HepG2 (cell line): Measurements from ENCODE around the gene PYGB. TPM values are rescaled to one million over a fixed set of nuclear protein-coding genes. Genes with fewer than 3 reads are reported as not detected.

ENCODE experiments used
- ATAC-seq: fragments of 200-7000 bp; cut with Tn5 transposase; 3 replicates; pipeline ENCODE4 v1.9.1; 2020; ENCODE audit warnings: mild to moderate bottlenecking, moderate library complexity
- BruUV-seq: library from RNA; stranded (reverse); fragments of 400-500 nt; replicated peaks from 2 replicates; lab custom pipeline; 2021; lab: Mats Ljungman, UMichigan
- CTCF ChIA-PET: fragments of 300-600 bp; formaldehyde crosslinking; extraction: SDS; loops from one replicate; lab custom pipeline; 2021; ENCODE audit warnings: low total read pairs, inconsistent platforms, low intra/inter-chr PET ratio; lab: Yijun Ruan, JAX
- POLR2A ChIA-PET: fragments of 350-600 bp; sonication (Branson Sonifier 250); formaldehyde crosslinking; loops from one replicate; lab custom pipeline; 2020; ENCODE audit warnings: antibody characterized with exemption, inconsistent platforms; lab: Yijun Ruan, JAX
- DNase-seq: peaks from one replicate; pipeline ENCODE4 v3.0.0-alpha.2; 2015; ENCODE audit warnings: low spot score
- FAIRE-seq: peaks from 3 replicates; lab custom pipeline; 2011; peaks lifted over from hg19 to GRCh38; lab: Jason Lieb, UNC
- H2AFZ ChIP-seq: one replicate; pipeline ENCODE4 v1.6.1; 2011; ENCODE audit warnings: low read length, inconsistent platforms
- H3K27ac ChIP-seq: fragments of 300-600 bp; 3 replicates; pipeline ENCODE4 v1.8.0; 2011; ENCODE audit warnings: mixed run types, mild to moderate bottlenecking, mixed read lengths, low read length, inconsistent platforms; ENCODE audit not compliant: insufficient read depth; ENCODE audit errors: extremely low read length
- H3K27me3 ChIP-seq, 2 experiments: fragments of 200-600 bp in 1 of 2; 2 replicates in 1 of 2; 3 replicates in 1 of 2; pipeline versions ENCODE4 v1.6.0 to v1.8.0; 2011; ENCODE audit warnings: low read length in 2 of 2, mild to moderate bottlenecking in 2 of 2, moderate library complexity in 2 of 2, inconsistent platforms in 1 of 2; ENCODE audit not compliant: insufficient read depth in 2 of 2, control insufficient read depth in 1 of 2
- H3K36me3 ChIP-seq, 2 experiments: fragments of 200-600 bp in 1 of 2; replicated peaks in 1 of 2; 2 replicates in 1 of 2; 3 replicates in 1 of 2; pipeline versions ENCODE4 v1.5.1 to v1.8.0; 2011; ENCODE audit warnings: low read length in 2 of 2, inconsistent platforms in 1 of 2; ENCODE audit not compliant: insufficient read depth in 2 of 2, control insufficient read depth in 1 of 2
- H3K4me1 ChIP-seq: 2 replicates; pipeline ENCODE4 v1.5.1; 2012; ENCODE audit warnings: low read length, inconsistent platforms; ENCODE audit not compliant: insufficient read depth
- H3K4me2 ChIP-seq: 2 replicates; pipeline ENCODE4 v1.6.0; 2011; ENCODE audit warnings: low read depth, low read length, inconsistent platforms
- H3K4me3 ChIP-seq, 3 experiments: fragments of 200-600 bp in 1 of 3; sonication (generic), shearing (Covaris generic) in 1 of 3; replicated peaks in 1 of 3; 2 replicates each; pipeline ENCODE4 v1.5.1; 2011 to 2016; ENCODE audit warnings: low read length in 3 of 3, inconsistent platforms in 2 of 3, low read depth in 2 of 3, mild to moderate bottlenecking in 2 of 3, control low read depth in 1 of 3, mixed read lengths in 1 of 3; ENCODE audit not compliant: insufficient read depth in 1 of 3
- H3K79me2 ChIP-seq: one replicate; pipeline ENCODE4 v1.6.1; 2011; ENCODE audit warnings: low read length, inconsistent platforms; ENCODE audit not compliant: insufficient read depth
- H3K9ac ChIP-seq: 2 replicates; pipeline ENCODE4 v1.6.0; 2011; ENCODE audit warnings: mild to moderate bottlenecking, low read depth, low read length, inconsistent platforms; ENCODE audit not compliant: insufficient read depth
- H3K9me3 ChIP-seq: 2 replicates; pipeline ENCODE4 v1.5.1; 2012; ENCODE audit warnings: mild to moderate bottlenecking, low read length
- H4K20me1 ChIP-seq: 2 replicates; pipeline ENCODE4 v1.6.0; 2011; ENCODE audit warnings: inconsistent platforms, mild to moderate bottlenecking, low read length, moderate library complexity; ENCODE audit not compliant: insufficient read depth
- AGO2 ChIP-seq: fragments of 200-400 bp; formaldehyde crosslinking; optimal IDR thresholded peaks from 2 replicates; pipeline ENCODE3; 2017; ENCODE audit warnings: mild to moderate bottlenecking, low read depth, low read length, moderate library complexity
- RBM22 ChIP-seq: fragments of 200-400 bp; formaldehyde crosslinking; optimal IDR thresholded peaks from 2 replicates; pipeline ENCODE3; 2017; ENCODE audit warnings: mild to moderate bottlenecking, low read length, moderate library complexity
- TBX3 ChIP-seq: fragments of 450-650 bp; IDR thresholded peaks from 2 replicates; pipeline ENCODE4 v1.6.1; 2017; ENCODE audit warnings: antibody characterized with exemption, mild to moderate bottlenecking, inconsistent platforms, borderline replicate concordance
- ZNF747 ChIP-seq: sonication (generic); formaldehyde crosslinking; IDR thresholded peaks from 2 replicates; pipeline ENCODE4 v1.8.1; 2023; ENCODE audit warnings: missing genetic modification reagents, mild to moderate bottlenecking, borderline replicate concordance
- WGBS: methylation state at CpG from one replicate; pipeline ENCODE4 v1.1.6; 2017; ENCODE audit warnings: low lambda C conversion rate; 5-methylcytosine and 5-hydroxymethylcytosine counted together
- in situ Hi-C: cut with HindIII; loops from 2 replicates; pipeline ENCODE4 v1.10.0; 2017; ENCODE audit warnings: low pct_unique_long_range_greater_than_20kb; ENCODE audit not compliant: extremely low pct_ligation_motif_present
- intact Hi-C: fragments of 100-400 bp; cut with micrococcal nuclease; formaldehyde crosslinking; loops from one replicate; pipeline ENCODE4 v1.10.0; 2022; ENCODE audit not compliant: unreplicated experiment
- polyA plus RNA-seq, 8 experiments: library from polyadenylated mRNA; depleted of rRNA in 3 of 8; stranded (reverse) in 7 of 8; unstranded in 1 of 8; fragments of >200 nt; fragmentation: Illumina TruSeq in 4 of 8; extraction: Trizol in 4 of 8; gene quantifications; 2 replicates each; pipeline versions ENCODE4 v1.2.1 to v1.2.3, GENCODE V29; 2011 to 2016; ENCODE audit warnings: low read depth in 4 of 8, missing spikeins in 1 of 8, mixed read lengths in 1 of 8; ENCODE audit not compliant: insufficient read depth in 1 of 8
- total RNA-seq, 5 experiments: library from RNA; depleted of rRNA; stranded (reverse); fragments of >200 nt; fragmentation: Illumina TruSeq; extraction: Trizol; gene quantifications; 2 replicates each; pipeline ENCODE4 v1.2.3, GENCODE V29; 2016; ENCODE audit warnings: low read depth in 1 of 5
- TF ChIP-seq, protein P1 (sequence below): sonication (generic); formaldehyde crosslinking; IDR thresholded peaks from 2 replicates; pipeline ENCODE4 v1.5.0; 2020; ENCODE audit warnings: missing genetic modification reagents
- TF ChIP-seq, protein P2 (sequence below), 2 experiments: sonication (generic) in 1 of 2; formaldehyde crosslinking in 1 of 2; IDR thresholded peaks; 2 replicates each; pipeline versions ENCODE4 v1.6.1 to v1.9.0; 2014 to 2022; ENCODE audit warnings: antibody characterized with exemption in 1 of 2, borderline replicate concordance in 1 of 2, inconsistent platforms in 1 of 2, low read depth in 1 of 2, missing genetic modification reagents in 1 of 2

The PYGB gene
- total and polyA plus RNA-seq, 2 of the 13 experiments (the other 11 are each of a cell fraction or from before 2014, with no cell fraction given), result 24.2 to 86.3 TPM

DNA sequence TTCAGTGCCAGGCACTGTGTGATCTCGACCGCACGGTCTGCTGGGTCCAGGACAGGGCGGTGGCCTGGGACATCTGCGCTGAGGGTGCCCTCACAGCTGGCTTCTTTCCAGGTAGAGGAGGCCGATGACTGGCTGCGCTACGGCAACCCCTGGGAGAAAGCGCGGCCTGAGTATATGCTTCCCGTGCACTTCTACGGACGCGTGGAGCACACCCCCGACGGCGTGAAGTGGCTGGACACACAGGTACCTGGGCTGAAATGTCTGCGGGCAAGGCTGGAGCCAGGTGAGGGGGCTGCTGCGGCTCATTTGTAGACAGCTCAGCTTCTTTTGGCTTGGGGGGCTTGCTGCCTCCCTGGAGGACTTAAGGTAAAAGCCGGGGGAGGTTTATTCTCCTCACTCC lies 26.6 kb downstream of the PYGB start:
- Histone ChIP-seq H3K9me3 (no peaks in the 10 kb centered on the region), H3K4me2 (no peak overlapping the region), H3K9ac (no peak overlapping the region), H4K20me1 (no peaks in the 10 kb centered on the region), H3K4me3 (no peak overlapping the region), H3K4me1 (no peaks in the 10 kb centered on the region), H3K27me3 (no peaks in the 10 kb centered on the region), H3K36me3 (peaks cover 67 to 81% of the 10 kb centered on the region in 2 experiments), H2AFZ (no peak overlapping the region), H3K27ac (no peak overlapping the region), H3K79me2 (no peaks in the 10 kb centered on the region)
- in situ Hi-C loops, result no loop called here
- 96% methylated on average over 20 of the region's 20 CpGs for whole genome bisulfite sequencing
- TF ChIP-seq ZNF747 (CRISPR knock-in tag), result no peak
- peak; percentile 47 for TF ChIP-seq RBM22
- intact Hi-C loops, result no loop called here
- DNase-seq, result no peak
- FAIRE-seq, result no peak
- ChIA-PET POLR2A (no interaction called here), CTCF (no interaction called here)
- BruUV-seq, result no TSS peak
- no peak for ATAC-seq

DNA sequence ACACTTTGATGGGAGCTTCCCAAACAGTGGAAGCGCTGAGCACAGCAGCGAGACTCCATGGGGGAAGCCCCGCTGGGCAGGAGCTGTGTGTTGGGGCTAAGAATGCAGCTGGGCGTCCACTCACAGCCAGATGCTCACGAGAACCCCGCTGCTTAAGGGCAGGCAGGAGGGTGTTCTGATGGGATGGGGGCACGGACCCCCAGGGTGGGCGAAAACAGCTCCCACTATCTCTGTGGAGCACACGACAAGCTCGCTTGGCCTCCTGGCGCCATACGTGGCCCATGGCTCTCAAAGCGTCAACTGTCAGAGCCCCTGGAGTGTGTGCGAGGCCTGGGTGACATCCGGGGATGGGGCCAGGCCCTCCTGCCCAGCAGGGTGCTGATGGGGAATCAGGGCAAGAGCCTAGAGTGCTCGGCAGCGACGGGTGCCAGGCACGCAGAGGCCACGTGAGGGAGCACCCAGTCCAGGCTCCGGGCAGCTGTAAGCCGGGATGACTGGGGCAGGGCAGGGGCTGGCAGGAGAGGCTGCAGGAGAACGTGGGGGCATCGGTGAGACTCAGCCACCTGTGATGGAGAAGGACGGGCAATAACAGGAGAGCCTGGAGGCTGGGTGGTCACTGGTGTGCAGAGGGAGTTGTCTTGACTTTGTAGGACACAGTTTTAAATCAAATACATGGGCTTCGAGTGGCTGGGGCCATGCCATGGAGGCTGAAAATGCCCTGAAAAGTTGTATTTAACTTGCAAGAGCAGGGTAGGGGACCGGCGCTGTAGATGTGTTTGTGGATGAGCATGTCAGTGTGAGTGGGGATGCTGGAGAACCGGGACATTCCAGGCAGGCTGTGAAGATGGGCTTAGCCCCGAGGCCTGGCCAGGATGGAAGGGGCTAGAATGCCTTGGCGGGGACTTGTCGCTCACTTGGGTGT lies 27.3 kb downstream of the PYGB start:
- intact Hi-C loops, result no loop called here
- TF ChIP-seq AGO2, result peak; percentile 66
- TF ChIP-seq, protein P1, sequence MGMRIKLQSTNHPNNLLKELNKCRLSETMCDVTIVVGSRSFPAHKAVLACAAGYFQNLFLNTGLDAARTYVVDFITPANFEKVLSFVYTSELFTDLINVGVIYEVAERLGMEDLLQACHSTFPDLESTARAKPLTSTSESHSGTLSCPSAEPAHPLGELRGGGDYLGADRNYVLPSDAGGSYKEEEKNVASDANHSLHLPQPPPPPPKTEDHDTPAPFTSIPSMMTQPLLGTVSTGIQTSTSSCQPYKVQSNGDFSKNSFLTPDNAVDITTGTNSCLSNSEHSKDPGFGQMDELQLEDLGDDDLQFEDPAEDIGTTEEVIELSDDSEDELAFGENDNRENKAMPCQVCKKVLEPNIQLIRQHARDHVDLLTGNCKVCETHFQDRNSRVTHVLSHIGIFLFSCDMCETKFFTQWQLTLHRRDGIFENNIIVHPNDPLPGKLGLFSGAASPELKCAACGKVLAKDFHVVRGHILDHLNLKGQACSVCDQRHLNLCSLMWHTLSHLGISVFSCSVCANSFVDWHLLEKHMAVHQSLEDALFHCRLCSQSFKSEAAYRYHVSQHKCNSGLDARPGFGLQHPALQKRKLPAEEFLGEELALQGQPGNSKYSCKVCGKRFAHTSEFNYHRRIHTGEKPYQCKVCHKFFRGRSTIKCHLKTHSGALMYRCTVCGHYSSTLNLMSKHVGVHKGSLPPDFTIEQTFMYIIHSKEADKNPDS (CRISPR knock-in tag), result no peak
- peak; percentile 33; the same call in 1 of the 2 replicates for TF ChIP-seq TBX3
- TF ChIP-seq, protein P2, sequence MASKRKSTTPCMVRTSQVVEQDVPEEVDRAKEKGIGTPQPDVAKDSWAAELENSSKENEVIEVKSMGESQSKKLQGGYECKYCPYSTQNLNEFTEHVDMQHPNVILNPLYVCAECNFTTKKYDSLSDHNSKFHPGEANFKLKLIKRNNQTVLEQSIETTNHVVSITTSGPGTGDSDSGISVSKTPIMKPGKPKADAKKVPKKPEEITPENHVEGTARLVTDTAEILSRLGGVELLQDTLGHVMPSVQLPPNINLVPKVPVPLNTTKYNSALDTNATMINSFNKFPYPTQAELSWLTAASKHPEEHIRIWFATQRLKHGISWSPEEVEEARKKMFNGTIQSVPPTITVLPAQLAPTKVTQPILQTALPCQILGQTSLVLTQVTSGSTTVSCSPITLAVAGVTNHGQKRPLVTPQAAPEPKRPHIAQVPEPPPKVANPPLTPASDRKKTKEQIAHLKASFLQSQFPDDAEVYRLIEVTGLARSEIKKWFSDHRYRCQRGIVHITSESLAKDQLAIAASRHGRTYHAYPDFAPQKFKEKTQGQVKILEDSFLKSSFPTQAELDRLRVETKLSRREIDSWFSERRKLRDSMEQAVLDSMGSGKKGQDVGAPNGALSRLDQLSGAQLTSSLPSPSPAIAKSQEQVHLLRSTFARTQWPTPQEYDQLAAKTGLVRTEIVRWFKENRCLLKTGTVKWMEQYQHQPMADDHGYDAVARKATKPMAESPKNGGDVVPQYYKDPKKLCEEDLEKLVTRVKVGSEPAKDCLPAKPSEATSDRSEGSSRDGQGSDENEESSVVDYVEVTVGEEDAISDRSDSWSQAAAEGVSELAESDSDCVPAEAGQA (IDR thresholded peaks at IDR 0.05; ENCODE audit: low read depth), result no peak
- TF ChIP-seq, protein P2 (CRISPR knock-in tag; IDR thresholded peaks at IDR 0.05; ENCODE audit: borderline replicate concordance), result no peak
- peak; percentile 9 for TF ChIP-seq RBM22
- Histone ChIP-seq H2AFZ (no peak overlapping the region), H3K4me3 (no peak overlapping the region), H3K27ac (no peak overlapping the region), H3K4me2 (no peak overlapping the region), H3K9me3 (no peaks in the 10 kb centered on the region), H3K4me1 (no peaks in the 10 kb centered on the region), H3K36me3 (peaks cover 66 to 83% of the 10 kb centered on the region in 2 experiments), H4K20me1 (no peaks in the 10 kb centered on the region), H3K27me3 (no peaks in the 10 kb centered on the region), H3K9ac (no peak overlapping the region), H3K79me2 (no peaks in the 10 kb centered on the region)
- ChIA-PET CTCF (no interaction called here), POLR2A (no interaction called here)
- DNase-seq (no peak), ATAC-seq (no peak), FAIRE-seq (no peak)
- in situ Hi-C loops, result no loop called here
- no TSS peak for BruUV-seq
- WGBS, result 95% methylated on average over 27 of the region's 32 CpGs
